ENCODE results near the gene UTF1.

The UTF1 gene

DNA sequence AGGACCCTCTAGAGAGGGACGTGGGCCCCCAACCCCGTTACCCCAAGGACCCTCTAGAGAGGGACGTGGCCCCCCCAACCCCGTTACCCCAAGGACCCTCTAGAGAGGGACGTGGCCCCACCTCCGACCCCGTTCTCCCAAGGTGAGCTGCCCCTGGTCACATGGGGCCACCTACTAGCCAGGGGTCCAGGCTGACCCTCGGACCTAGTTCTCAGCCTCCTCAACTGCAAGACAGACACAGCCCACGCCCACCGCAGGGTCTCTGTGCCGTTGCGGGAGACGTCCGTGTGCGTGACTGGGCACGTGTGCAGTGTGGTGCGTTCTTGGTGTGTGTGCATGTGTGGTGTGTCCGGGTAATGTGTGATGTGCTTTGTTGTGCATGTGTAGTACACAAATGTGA, 21.6 kb upstream of the UTF1 start:
- CTCF ChIA-PET = no interaction called here

DNA sequence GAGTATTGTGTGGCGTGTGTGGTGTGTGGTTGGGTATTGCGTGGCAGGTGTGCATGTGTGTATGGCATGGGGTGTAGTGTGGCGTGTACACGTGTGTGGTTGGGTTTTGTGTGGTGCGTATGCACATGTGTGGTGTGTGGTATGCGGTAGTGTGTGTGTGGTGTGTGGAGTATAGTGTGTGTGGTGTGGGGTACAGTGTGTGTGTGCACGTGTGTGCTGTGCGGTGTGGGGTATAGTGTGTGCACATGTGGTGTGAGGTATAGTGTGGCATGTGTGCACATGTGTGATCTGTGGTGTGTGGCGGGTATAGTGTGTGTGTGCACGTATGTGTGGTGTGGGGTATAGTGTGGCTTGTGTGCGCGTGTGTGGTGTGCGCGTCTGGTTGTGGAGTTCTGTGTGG, 20.9 kb upstream of the UTF1 start:
- POLR2A ChIA-PET = no interaction called here
- CTCF ChIA-PET = no interaction called here

More for the DNA sequence above, 21.6 kb upstream of the UTF1 start:
- TF ChIP-seq, protein P1, sequence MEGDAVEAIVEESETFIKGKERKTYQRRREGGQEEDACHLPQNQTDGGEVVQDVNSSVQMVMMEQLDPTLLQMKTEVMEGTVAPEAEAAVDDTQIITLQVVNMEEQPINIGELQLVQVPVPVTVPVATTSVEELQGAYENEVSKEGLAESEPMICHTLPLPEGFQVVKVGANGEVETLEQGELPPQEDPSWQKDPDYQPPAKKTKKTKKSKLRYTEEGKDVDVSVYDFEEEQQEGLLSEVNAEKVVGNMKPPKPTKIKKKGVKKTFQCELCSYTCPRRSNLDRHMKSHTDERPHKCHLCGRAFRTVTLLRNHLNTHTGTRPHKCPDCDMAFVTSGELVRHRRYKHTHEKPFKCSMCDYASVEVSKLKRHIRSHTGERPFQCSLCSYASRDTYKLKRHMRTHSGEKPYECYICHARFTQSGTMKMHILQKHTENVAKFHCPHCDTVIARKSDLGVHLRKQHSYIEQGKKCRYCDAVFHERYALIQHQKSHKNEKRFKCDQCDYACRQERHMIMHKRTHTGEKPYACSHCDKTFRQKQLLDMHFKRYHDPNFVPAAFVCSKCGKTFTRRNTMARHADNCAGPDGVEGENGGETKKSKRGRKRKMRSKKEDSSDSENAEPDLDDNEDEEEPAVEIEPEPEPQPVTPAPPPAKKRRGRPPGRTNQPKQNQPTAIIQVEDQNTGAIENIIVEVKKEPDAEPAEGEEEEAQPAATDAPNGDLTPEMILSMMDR (IDR thresholded peaks at IDR 0.05; ENCODE audit: control extremely low read depth, extremely low read depth, low read depth, missing control alignments) = no peak
- POLR2A ChIA-PET = no interaction called here
- no peak for DNase-seq (ENCODE audit: extremely low spot score)

DNA sequence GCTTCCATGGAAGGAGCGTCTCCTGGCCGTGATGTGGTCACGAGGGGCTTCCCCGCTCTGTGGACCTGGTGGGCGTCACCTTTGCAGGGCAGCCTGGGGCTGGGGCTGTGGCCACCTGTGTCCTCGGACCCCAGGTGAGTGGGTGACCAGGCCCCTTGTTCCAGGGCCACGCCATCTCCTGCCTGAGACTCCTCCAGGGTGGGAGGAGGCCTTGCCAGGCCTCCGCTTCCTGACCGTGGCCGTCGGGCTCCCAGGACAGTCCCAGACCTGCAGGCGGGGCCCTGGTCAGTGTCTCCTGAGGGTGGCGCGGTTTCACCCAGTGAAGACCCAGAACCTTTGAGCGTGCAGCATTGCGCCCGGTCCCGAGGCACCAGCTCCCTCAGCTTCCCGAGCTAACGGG, 20.4 kb upstream of the UTF1 start:
- POLR2A ChIA-PET = no interaction called here
- no peak for DNase-seq (ENCODE audit: extremely low spot score)
- TF ChIP-seq, protein P1 (IDR thresholded peaks at IDR 0.05; ENCODE audit: control extremely low read depth, extremely low read depth, low read depth, missing control alignments) = no peak
- CTCF ChIA-PET = no interaction called here

More for the DNA sequence above, 20.9 kb upstream of the UTF1 start:
- TF ChIP-seq, protein P1 (IDR thresholded peaks at IDR 0.05; ENCODE audit: control extremely low read depth, extremely low read depth, low read depth, missing control alignments) = no peak
- DNase-seq (ENCODE audit: extremely low spot score) = no peak

DNA sequence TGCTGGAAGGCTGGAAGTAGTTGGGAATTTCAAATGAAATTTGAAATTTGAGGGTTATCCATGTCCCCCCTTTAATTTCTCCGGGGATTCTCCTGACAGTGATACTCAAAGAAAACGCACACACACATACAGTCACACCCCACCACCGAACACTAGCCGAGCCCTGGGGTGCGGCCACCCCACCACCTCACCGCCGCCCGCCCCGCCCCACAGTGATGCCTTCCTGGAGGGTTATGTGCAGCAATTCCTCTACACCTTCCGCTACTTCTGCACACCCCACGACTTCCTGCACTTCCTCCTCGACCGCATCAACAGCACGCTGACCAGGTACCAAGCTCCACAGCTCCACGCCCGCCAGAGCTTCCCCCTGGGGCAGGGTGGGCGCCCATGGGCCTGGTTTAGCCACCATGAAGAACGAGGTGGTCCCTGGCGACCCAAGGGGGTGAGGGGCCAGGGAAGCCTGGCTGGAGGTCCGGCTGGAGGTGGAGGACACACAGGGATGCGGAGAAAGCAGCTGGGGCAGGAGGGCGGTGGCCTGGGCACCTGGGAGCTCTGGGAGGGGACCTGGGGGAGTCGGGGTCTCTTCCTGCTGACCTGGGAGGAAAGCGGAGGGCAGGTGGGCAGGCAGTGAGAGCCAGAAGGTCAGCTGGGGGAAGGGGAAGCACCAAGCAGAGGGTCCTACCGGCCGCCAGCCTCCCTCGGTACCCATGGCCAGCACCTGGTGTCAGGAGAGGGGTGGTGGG, 19.4 kb upstream of the UTF1 start:
- DNase-seq (ENCODE audit: extremely low spot score) = no peak
- ChIA-PET POLR2A (no interaction called here), CTCF (no interaction called here)
- TF ChIP-seq, protein P1 (IDR thresholded peaks at IDR 0.05; ENCODE audit: control extremely low read depth, extremely low read depth, low read depth, missing control alignments) = no peak

DNA sequence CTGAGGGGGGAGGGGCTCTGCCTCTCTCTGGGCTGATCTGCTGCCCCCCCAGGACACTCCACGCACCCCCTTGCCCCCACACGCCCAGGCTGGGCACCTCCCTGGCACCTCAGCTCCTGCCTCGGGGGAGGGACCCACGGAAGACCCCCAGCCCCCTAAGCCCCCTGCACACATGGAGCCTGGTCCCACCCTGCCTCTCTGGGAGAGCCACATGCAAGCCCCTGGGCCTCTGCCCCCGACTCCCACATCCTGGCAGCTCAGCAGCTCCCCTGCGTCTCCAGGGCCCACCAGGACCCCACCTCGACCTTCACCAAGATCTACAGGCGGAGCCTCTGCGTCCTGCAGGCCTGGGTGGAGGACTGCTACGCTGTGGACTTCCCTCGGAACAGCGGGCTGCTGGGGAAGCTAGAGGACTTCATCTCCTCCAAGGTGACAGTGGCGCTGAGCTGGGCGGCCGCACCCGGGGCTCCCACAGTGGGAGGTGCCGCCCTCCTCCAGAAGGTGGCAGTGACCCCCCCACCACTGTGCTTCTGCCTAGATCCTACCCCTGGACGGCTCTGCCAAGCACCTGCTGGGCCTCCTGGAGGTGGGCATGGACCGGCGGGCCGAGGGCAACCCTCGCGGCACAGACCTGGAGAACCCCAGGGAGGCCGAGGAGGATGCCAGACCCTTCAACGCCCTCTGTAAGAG, 18.7 kb upstream of the UTF1 start:
- no peak for DNase-seq (ENCODE audit: extremely low spot score)
- ChIA-PET POLR2A (no interaction called here), CTCF (no interaction called here)
- TF ChIP-seq, protein P1 (IDR thresholded peaks at IDR 0.05; ENCODE audit: control extremely low read depth, extremely low read depth, low read depth, missing control alignments) = no peak

DNA sequence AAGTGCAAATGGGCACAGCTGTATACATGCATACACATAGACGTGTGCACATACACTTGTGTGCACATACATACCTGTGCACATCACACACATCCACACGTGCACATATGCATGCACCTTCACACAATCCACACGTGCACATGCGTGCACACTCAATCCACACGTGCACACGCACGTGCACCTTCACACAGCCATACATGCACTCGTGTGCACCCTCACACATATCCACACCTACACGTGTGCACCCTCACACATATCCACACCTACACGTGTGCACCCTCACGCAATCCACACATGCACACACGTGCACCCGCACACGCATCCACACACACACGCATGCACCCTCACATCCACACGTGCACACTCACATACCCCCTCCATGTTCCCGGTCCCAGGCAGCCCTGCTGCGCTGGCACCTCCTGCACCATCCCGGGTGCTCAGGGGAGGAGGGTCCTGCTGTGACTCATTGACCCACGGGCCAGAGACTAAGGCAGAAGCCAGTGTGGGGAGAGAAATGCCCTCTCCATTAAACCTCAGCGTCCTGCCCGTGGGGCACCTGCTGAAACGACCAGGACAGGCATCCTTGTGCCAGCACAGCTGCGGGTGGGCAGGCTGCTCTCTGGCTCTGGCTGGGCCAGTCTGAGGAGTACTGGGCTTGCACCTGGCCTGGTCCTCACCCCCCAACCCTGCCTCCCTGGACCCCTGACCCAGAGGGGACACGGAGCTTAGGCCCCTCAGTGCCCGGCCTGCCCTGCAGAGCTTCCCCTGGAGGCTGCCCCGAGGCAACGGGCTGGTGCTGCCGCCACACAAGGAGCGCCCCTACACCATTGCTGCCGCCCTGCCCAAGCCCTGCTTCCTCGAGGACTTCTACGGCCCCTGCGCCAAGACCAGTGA, 17.8 kb upstream of the UTF1 start:
- POLR2A ChIA-PET = no interaction called here
- CTCF ChIA-PET = no interaction called here
- TF ChIP-seq, protein P1 (IDR thresholded peaks at IDR 0.05; ENCODE audit: control extremely low read depth, extremely low read depth, low read depth, missing control alignments) = no peak
- no peak for DNase-seq (ENCODE audit: extremely low spot score)
